Measurements from ENCODE around the gene RNF8. TPM values are rescaled to one million over a fixed set of nuclear protein-coding genes. Genes with fewer than 3 reads are reported as not detected.
A peak's percentile ranks its signal among the peaks of the same experiment; 100 is the strongest.

Gene RNF8
- total RNA-seq, 4 donors from 2014 or later = 8.9 to 19.0 (median 13.5) TPM

DNA sequence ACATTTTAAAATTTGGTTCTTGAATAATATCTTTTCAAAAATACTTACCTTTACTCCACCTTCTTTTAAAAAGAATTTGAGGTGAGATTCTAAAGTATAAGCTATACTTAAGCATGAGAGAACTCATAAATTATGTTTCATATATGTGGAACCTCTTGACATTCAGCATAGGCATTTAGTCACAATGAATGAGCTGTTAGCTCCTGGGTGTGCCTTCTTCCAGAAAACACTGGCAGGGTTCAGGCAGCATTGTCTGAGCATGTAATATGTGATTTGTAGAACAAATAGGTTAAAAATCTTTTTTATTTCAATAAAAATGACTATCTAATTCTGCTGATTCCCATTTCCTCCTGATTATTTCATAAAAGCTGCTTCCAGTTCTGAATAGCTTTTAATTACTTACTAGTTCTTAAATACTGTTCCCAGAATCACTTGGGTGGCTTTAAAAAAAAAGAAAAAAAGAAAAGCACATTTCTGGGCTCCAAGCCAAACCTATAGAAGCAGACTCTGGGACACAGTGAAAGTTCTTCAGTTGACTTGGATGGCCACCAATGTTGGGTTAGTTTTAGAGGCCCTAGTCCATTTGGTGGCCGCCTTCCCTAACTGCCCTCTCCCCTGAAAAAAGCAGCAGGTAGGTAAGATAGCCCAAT, 20.2 kb downstream of the RNF8 start:
- Histone ChIP-seq H3K36me3 (peaks cover 0 to 64% (median 0%) of the 10 kb centered on the region in 3 donors), H3K4me3 (no peak overlapping the region), H3K27me3 (no peaks in the 10 kb centered on the region), H3K4me1 (no peaks in the 10 kb centered on the region), H3K27ac (no peak overlapping the region), H3K9me3 (no peaks in the 10 kb centered on the region)
- TF ChIP-seq, protein P1, sequence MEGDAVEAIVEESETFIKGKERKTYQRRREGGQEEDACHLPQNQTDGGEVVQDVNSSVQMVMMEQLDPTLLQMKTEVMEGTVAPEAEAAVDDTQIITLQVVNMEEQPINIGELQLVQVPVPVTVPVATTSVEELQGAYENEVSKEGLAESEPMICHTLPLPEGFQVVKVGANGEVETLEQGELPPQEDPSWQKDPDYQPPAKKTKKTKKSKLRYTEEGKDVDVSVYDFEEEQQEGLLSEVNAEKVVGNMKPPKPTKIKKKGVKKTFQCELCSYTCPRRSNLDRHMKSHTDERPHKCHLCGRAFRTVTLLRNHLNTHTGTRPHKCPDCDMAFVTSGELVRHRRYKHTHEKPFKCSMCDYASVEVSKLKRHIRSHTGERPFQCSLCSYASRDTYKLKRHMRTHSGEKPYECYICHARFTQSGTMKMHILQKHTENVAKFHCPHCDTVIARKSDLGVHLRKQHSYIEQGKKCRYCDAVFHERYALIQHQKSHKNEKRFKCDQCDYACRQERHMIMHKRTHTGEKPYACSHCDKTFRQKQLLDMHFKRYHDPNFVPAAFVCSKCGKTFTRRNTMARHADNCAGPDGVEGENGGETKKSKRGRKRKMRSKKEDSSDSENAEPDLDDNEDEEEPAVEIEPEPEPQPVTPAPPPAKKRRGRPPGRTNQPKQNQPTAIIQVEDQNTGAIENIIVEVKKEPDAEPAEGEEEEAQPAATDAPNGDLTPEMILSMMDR (IDR thresholded peaks at IDR 0.05) = no peak
- TF ChIP-seq POLR2A (IDR thresholded peaks at IDR 0.05) = no peak
- no peak for DNase-seq

DNA sequence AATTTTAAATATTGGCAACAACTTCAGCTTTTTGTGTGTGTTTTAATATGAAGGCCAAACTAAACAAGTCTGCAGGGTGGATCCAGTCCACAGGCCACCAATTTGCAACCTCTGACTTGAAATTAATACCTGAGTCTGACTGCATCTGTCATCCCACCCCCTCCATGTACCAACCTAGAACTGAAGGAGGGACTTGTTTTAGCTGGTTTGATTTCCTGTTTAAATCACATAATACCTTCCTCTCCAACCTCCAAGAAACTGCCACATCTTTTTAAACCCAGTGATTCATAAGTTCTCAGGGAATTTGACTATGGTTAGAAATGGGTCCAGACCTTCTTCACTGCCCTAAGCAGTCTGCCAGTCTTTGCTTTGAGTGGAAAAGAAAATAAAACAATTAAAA, 21.6 kb downstream of the RNF8 start:
- DNase-seq = no peak
- Histone ChIP-seq H3K27me3 (no peaks in the 10 kb centered on the region), H3K9me3 (no peaks in the 10 kb centered on the region), H3K36me3 (peaks cover 0 to 64% (median 0%) of the 10 kb centered on the region in 3 donors), H3K27ac (no peak overlapping the region), H3K4me1 (no peaks in the 10 kb centered on the region), H3K4me3 (no peak overlapping the region)
- no peak for TF ChIP-seq POLR2A (IDR thresholded peaks at IDR 0.05)
- TF ChIP-seq, protein P1 (IDR thresholded peaks at IDR 0.05) = no peak

DNA sequence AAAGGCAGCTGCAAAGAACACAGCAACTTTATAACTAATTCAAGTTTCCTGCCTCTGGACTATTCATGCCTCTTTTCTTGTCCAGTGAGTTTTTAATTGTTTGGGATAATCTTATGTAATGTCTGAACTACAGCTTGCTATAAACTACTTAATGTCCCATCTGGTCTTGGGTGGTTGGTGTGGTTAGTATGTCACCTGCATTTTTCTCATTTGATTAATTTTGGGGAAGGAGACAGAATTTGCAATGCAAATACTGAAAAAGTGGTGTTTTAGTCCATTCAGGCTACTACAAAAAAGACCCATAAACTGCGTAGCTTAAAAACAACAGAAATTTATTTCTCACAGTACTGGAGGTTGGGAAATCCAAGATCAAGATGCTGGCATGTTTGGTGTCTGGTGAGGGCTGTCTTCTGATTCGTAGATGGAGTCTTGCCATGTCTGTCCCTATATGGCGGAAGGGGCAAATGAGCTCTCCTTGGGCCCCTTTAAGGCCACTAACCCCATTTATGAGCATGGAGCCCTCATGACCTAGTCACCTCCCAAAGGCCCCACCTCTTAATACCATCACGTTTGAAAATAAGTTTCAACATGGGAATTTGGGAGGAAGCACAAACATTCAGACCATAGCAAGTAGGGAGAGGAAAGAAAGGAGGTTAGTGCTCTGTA, 22.4 kb downstream of the RNF8 start:
- Histone ChIP-seq H3K9me3 (no peaks in the 10 kb centered on the region), H3K4me1 (no peaks in the 10 kb centered on the region), H3K36me3 (peaks cover 0 to 62% (median 0%) of the 10 kb centered on the region in 3 donors), H3K27me3 (no peaks in the 10 kb centered on the region), H3K27ac (no peak overlapping the region), H3K4me3 (no peak overlapping the region)
- no peak for DNase-seq
- TF ChIP-seq, protein P1 (IDR thresholded peaks at IDR 0.05) = no peak
- no peak for TF ChIP-seq POLR2A (IDR thresholded peaks at IDR 0.05)

DNA sequence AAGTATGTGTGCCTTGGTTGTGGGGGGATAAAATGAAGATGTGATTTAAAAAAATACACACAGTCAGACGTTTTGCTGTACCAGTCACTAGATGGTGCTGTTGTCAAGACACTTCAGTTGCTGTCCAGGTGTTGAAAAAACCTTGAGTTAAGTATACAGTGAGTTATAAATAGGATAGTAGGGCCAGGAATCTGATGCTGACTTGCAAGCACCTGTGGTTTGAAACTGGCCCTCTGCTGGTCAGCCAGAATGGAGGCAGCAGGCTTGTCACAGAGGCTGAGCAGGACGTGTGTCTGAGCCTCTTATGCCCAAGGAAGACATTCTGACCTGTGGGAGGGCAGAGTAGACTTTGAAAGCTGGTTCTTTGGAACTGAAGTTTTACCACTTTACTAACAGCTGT, 27.8 kb downstream of the RNF8 start:
- TF ChIP-seq, protein P1 (IDR thresholded peaks at IDR 0.05) = peak in 5 of 6 experiments; percentile 21 to 70 (median 60)
- TF ChIP-seq POLR2A (IDR thresholded peaks at IDR 0.05) = no peak
- DNase-seq = peak in 1 of 3 donors; percentile 47
- Histone ChIP-seq H3K9me3 (no peaks in the 10 kb centered on the region), H3K4me1 (no peaks in the 10 kb centered on the region), H3K4me3 (no peak overlapping the region), H3K27me3 (no peaks in the 10 kb centered on the region), H3K27ac (no peak overlapping the region), H3K36me3 (peaks cover 0 to 46% (median 0%) of the 10 kb centered on the region in 3 donors)

DNA sequence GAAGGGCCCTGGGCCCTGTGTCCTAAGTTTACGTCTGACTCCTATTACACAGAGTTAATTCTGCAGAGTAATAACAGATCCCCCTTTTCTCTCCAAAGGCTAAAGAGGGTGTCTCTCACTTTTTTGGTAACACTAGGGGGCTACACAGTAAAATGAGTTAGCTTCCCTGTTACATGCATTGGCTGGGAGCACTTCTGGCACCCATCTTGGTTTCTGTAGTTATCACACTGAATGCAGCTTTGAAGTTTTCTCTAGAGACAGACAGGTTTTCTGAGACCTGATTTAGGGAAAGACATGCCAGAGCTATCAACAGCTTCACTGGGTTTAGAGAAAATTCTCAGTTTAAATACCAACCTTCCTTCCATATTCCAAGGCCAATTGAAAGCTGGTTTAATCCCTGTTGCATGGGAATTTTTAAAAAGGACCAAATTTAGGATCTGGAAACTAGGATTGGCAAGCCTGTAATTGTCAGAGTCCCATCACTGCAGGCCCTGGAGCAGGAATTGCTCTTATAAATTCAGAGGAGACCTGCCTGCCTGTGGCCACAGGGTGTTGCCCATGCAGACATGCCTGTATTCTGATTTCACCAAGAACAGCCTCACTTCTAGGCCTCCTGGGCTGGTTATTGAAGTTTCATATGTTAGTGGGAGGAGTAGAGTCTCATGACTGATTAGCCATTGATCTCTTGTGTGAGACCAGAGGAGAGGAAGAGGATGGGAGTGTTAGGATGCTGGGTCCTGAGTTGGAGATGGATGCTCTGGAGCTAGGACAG, 29.4 kb downstream of the RNF8 start:
- TF ChIP-seq, protein P1 (IDR thresholded peaks at IDR 0.05) = no peak
- no peak for TF ChIP-seq POLR2A (IDR thresholded peaks at IDR 0.05)
- no peaks in the 10 kb centered on the region for H3K27me3 ChIP-seq
- H3K36me3 ChIP-seq = peaks cover 0 to 46% (median 0%) of the 10 kb centered on the region in 3 donors
- DNase-seq = no peak
- no peak overlapping the region for H3K27ac ChIP-seq
- no peak overlapping the region for H3K4me3 ChIP-seq
- H3K4me1 ChIP-seq = no peaks in the 10 kb centered on the region
- H3K9me3 ChIP-seq = no peaks in the 10 kb centered on the region
